Upper lobe of right lung (tissue), 1 donor: ENCODE measurements around the gene NUBP2. TPM values are rescaled to one million over a fixed set of nuclear protein-coding genes. Genes with fewer than 3 reads are reported as not detected.

ENCODE experiments used
- ATAC-seq: fragments of 200-7000 bp; cut with Tn5 transposase; one replicate; pipeline ENCODE4 v1.9.1; 2020; ENCODE audit warnings: mild to moderate bottlenecking, moderate library complexity
- DNase-seq: peaks from one replicate; pipeline ENCODE4 v3.0.0-alpha.2; 2020
- H3K27ac ChIP-seq: fragments of 200-600 bp; one replicate; pipeline ENCODE4 v1.8.0; 2022
- H3K27me3 ChIP-seq: fragments of 200-600 bp; one replicate; pipeline ENCODE4 v1.8.0; 2022; ENCODE audit warnings: mild to moderate bottlenecking
- H3K36me3 ChIP-seq: fragments of 200-600 bp; one replicate; pipeline ENCODE4 v1.8.0; 2022
- H3K4me1 ChIP-seq: fragments of 200-600 bp; one replicate; pipeline ENCODE4 v1.8.0; 2022
- H3K4me3 ChIP-seq: fragments of 200-600 bp; one replicate; pipeline ENCODE4 v1.8.0; 2022; ENCODE audit warnings: mild to moderate bottlenecking
- H3K9me3 ChIP-seq: fragments of 200-600 bp; one replicate; pipeline ENCODE4 v1.8.0; 2022
- intact Hi-C: fragments of 100-400 bp; cut with DNase I; formaldehyde crosslinking; loops from one replicate; pipeline ENCODE4 v1.11.0; 2022
- total RNA-seq: library from RNA; stranded (reverse); fragmentation: NEBNext Ultra II Directional; extraction: Animal tissue kit (Norgen Biotek cat#: 25700); gene quantifications from one replicate; pipeline ENCODE4 v1.2.1, GENCODE V29; 2021
- TF ChIP-seq, protein P1 (sequence below): fragments of 200-600 bp; IDR thresholded peaks from one replicate; pipeline ENCODE4 v1.8.0; 2022; ENCODE audit warnings: antibody characterized with exemption
- donor health status: DM: no; HTN: yes; CAD: no; lungs with severe emphysema.

The NUBP2 gene
- total RNA-seq, 1 donor from 2014 or later: 38.9 TPM

DNA sequence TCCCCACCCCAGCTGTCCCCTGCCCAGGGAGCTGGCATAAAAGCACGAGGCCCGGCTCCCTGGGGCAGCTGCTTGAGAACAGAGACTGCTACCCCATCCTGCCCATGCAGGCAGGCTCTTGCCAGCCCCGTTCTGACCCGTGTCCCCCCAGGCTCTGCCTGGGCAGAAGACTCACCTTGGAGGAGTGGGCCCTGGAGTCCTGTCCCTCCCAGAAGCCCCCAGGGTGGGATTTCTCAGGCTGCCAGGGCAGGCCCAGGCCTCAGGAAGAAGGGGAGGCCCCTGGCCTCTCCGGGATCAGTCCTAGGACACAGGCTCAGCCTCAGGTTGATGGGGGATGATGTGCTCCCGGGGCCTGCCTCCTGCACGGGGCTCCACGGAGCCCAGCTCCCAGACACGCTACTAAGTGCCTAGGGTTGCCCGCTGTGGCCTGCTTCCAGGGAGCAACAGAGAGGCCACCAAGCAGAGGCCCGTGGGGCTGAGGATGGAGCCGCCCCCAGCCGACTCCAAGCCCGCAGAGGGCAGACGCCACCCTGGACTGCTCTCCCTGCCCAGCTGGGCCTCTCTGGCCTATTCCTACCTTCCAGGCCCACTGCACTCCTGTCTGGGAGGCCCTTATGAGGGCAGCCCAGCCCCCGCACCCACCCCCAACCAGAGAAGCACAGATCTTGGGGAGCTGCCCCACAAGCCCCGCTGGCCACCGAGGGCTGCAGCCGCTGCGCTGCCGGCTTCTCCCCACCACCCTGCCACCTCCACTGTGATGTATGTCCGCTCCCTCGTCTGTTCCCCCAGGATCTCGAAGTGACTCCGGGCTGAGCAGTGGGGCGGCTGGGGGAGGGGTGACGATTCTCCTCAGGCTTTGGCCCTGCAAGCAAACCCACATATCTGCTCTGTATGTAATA is 13.1 kb upstream of the NUBP2 start:
- Histone ChIP-seq H3K9me3 (no peaks in the 10 kb centered on the region), H3K36me3 (peaks cover 32% of the 10 kb centered on the region), H3K27ac (peak overlapping the region; percentile 93), H3K4me1 (peaks cover 25% of the 10 kb centered on the region), H3K4me3 (peak overlapping the region; percentile 90), H3K27me3 (no peaks in the 10 kb centered on the region)
- intact Hi-C loops: no loop called here
- TF ChIP-seq, protein P1, sequence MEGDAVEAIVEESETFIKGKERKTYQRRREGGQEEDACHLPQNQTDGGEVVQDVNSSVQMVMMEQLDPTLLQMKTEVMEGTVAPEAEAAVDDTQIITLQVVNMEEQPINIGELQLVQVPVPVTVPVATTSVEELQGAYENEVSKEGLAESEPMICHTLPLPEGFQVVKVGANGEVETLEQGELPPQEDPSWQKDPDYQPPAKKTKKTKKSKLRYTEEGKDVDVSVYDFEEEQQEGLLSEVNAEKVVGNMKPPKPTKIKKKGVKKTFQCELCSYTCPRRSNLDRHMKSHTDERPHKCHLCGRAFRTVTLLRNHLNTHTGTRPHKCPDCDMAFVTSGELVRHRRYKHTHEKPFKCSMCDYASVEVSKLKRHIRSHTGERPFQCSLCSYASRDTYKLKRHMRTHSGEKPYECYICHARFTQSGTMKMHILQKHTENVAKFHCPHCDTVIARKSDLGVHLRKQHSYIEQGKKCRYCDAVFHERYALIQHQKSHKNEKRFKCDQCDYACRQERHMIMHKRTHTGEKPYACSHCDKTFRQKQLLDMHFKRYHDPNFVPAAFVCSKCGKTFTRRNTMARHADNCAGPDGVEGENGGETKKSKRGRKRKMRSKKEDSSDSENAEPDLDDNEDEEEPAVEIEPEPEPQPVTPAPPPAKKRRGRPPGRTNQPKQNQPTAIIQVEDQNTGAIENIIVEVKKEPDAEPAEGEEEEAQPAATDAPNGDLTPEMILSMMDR: no peak
- ATAC-seq (no peak), DNase-seq (no peak)

DNA sequence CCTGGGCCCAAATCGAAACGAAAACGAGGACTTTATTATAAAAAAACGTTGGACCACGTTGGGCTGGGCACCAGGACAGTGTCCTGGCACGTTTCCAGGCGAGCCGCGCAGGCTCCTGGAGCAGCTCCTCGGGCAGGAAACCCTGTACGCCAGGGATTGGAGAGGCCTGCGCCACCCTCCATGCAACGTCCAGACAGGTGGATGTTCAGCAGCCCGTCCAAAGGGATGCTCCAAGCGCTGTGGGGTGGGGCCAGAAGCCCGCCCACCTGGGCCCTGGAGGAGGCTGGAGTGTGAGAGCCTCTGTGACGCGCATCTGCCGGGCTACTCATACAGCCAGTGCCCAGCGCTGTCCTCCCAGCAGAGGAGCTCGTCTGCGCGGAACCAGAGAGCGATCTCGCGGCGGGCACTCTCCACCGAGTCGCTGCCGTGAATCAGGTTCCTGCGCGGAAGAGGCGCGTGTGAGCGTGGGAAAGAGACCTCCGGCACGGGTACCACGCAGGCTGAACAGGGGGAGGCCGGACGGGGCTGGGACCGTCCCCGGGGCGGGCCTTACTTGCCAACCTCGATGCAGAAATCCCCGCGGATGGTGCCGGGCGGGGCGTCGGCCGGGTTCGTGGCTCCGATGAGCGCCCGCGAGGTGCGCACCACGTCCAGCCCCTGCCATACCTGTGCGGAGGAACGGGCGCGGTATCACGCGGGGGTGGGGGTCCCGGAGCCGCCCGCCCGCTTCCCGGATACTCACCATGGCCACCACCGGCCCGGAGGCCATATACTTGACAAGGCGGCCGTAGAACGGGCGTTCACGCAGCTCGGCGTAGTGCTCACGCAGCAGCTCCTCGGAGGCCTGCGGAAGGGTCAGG is 12.2 kb upstream of the NUBP2 start:
- H3K9me3 ChIP-seq: no peaks in the 10 kb centered on the region
- H3K4me1 ChIP-seq: peaks cover 29% of the 10 kb centered on the region
- ATAC-seq (peak; percentile 0), DNase-seq (peak; percentile 80)
- H3K27me3 ChIP-seq: no peaks in the 10 kb centered on the region
- peak overlapping the region; percentile 90 for H3K4me3 ChIP-seq
- H3K27ac ChIP-seq: peak overlapping the region; percentile 93
- TF ChIP-seq, protein P1: no peak
- peaks cover 22% of the 10 kb centered on the region for H3K36me3 ChIP-seq
- intact Hi-C loops: no loop called here

DNA sequence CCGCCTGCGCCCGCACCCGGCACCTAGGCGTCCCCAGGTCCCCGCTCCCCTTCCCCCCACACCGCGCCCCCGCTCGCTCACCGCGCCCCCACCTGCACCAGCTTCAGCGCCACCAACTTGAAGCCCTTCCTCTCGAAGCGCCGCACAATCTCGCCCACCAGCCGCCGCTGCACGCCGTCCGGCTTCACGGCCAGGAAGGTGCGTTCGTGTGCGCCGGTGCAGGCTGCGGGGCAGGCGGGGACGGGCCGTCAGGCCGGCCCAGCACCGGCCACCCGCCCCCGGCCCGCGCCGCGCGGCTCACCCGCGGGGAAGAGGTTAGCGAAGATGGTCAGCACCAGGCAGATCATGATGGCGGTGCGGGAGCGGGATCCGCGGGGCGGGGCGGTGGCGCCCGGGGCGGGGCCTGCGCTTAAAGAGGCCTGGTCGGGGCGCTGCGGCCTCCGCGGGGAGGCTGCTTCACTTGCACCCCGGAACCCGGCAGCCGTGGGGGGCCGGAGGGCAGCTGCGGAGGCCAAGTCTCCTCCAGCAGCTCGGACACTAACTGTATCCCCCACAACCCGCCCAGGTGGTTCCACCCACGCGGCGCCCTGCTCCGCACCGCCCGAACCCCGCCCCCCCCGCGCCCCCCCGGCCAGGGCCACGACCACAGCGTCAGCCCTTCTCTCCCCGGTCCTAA is 11.4 kb upstream of the NUBP2 start, which contains the start of gene NME3:
Gene NME3 (minus strand): TSS at position 356 of the 676 bp plus-strand sequence. CDS start 9 bp downstream, at position 347.
- Histone ChIP-seq H3K27me3 (no peaks in the 10 kb centered on the region), H3K27ac (peak within 1 kb of the TSS; percentile 93), H3K36me3 (peaks cover 16% of the 10 kb centered on the region), H3K4me3 (peak within 1 kb of the TSS; percentile 90), H3K4me1 (peaks cover 29% of the 10 kb centered on the region), H3K9me3 (no peaks in the 10 kb centered on the region)
- peak; percentile 60 for ATAC-seq
- intact Hi-C loops: no loop called here
- TF ChIP-seq, protein P1: no peak
- DNase-seq: peak; percentile 90

DNA sequence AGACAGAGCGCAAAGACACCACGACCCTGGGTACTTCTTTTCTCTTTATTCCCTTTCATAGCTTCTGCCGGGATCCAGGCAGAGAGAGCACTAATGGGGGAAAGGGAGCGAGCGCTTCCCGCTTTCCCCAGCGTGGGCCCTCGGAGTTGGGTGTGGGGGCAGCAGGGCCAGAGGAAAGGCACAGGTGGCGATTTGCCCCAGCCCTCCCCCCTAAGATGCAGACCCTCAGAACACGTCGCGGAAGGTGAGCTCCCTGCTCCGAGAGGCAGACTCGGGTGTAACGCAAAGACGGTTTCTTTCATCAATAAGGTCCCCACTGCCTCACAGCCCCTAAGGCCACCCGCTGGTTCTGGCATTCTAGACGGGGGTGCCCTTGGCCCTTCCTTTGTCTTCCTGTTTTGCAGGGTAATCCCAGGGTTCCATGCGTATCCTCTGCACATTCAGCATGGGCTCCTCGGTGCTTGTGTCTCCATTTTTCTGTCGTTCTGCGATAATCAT is 10.8 kb upstream of the NUBP2 start:
- peak overlapping the region; percentile 90 for H3K4me3 ChIP-seq
- ATAC-seq: no peak
- H3K4me1 ChIP-seq: peaks cover 29% of the 10 kb centered on the region
- peak overlapping the region; percentile 93 for H3K27ac ChIP-seq
- peaks cover 16% of the 10 kb centered on the region for H3K36me3 ChIP-seq
- H3K9me3 ChIP-seq: no peaks in the 10 kb centered on the region
- TF ChIP-seq, protein P1: no peak
- DNase-seq: no peak
- intact Hi-C loops: no loop called here
- H3K27me3 ChIP-seq: no peaks in the 10 kb centered on the region

DNA sequence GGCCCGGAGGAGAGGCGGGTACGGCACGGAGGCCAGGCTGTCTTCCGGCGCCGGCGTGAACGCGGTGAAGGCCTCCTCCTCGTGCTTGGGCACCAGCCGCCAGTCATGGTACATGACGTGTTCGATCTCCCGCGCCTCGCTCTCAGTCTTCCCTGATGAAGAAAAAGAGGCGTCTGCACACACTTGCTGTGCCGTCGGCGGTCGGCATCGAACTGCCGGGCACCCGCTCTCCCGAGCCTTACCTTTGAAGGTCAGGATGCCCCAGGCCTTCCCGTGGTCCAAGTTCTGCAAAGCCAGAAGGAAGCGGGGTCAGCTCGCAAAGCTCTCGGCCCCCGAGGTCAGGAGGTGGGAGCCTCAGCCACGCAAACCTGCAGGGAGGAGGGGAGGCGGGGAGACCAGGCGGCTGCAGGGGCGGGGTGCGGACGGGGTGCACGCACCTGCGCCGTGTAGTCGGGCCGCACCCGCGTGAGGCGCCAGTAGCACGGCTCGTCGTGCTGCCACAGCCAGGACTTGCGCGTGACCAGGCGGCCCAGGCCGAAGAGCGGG is 10.3 kb upstream of the NUBP2 start, which contains the start of gene EME2:
Gene EME2 (plus strand): TSS at position 449 of the 546 bp plus-strand sequence. CDS start 418 bp downstream, outside the sequence.
- TF ChIP-seq, protein P1: no peak
- no peaks in the 10 kb centered on the region for H3K9me3 ChIP-seq
- ATAC-seq: peak; percentile 1
- H3K36me3 ChIP-seq: peaks cover 16% of the 10 kb centered on the region
- no peaks in the 10 kb centered on the region for H3K27me3 ChIP-seq
- intact Hi-C loops: no loop called here
- H3K4me1 ChIP-seq: peaks cover 29% of the 10 kb centered on the region
- H3K27ac ChIP-seq: peak within 1 kb of the TSS; percentile 93
- no peak for DNase-seq
- peak within 1 kb of the TSS; percentile 90 for H3K4me3 ChIP-seq
